ENCODE data around the gene SMYD3.
"Not testable (repeated sequence)": the region's sequence is repeated elsewhere in the genome, so short reads cannot be mapped to it uniquely, and the experiment has no call there.

SMYD3 gene

DNA sequence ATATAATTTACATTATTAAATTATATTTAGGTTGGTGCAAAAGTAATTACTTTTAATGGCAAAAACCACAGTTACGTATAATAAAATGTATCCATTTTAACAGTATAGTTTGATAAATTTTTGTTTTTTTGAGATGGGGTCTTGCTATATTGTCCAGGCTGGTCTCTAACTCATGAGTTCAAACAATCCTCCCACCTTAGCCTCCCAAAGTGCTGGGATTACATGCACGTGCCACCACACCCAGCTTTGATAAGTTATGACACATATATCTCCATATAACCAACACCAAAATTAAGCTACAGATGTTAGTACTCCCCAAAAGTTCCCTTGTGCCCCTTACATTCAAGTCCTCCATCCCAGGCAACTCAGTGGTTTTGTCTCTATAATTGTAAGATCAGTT lies 163.1 kb downstream of the SMYD3 start:
- no peak for DNase-seq

DNA sequence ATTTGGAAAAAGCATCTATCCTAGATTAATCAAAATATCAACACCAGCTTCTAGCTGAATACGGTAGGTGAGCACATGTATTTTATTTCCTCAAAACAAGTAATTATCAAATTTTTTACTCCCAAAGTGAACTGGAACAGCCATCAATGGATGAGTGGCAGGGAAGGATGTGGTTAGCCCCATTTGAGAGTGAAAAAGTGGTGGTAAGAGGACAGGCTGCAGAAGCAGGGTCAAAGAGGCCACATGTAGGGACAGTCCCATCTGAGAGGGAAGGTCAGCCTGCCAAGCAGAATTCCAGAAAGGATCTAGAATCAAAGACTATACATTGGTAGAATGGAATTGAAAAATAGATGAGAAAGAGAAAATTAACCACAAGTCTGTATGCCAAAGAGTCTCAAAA lies 163.8 kb downstream of the SMYD3 start:
- no peak for DNase-seq

- no peak for DNase-seq
Observed at GRCh38 chr1:246338546-246338945, 168.5 kb downstream of the SMYD3 start.

- DNase-seq, result no peak
Observed at GRCh38 chr1:246338098-246338497, 169.0 kb downstream of the SMYD3 start.

- DNase-seq, result no peak
Observed at GRCh38 chr1:246335151-246335550, 171.9 kb downstream of the SMYD3 start.

GRCh38 chr1:246333855-246334254 lies 173.2 kb downstream of the SMYD3 start:
- no peak for DNase-seq

DNA sequence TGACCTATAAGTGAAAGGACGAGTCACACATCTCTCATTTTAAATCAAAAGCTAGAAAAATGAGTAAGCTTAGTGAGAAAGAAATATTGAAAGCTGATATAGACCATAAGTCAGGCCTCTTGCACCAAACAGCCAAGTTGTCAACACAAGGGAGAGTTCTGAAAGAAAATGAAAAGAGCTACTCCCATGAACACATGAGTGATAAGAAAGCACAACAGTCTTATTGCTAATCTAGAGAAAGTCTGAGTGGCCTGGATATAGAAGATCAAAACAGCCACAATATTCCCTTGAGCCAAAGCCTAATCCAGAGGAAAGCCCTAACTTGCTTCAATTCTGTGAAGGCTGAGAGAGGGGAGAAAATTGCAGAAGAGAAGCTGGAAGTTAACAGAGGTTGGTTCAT lies 175.0 kb downstream of the SMYD3 start:
- DNase-seq, result no peak

GRCh38 chr1:246329900-246330299 lies 177.2 kb downstream of the SMYD3 start:
- DNase-seq, result no peak

DNA sequence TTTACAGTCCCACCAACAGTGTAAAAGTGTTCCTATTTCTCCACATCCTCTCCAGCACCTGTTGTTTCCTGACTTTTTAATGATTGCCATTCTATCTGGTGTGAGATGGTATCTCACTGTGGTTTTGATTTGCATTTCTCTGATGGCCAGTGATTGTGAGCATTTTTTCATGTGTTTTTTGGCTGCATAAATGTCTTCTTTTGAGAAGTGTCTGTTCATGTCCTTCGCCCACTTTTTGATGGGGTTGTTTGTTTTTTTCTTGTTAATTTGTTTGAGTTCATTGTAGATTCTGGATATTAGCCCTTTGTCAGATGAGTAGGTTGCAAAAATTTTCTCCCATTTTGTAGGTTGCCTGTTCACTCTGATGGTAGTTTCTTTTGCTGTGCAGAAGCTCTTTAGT lies 177.8 kb downstream of the SMYD3 start:
- not testable (repeated sequence) for DNase-seq

- DNase-seq, result peak; percentile 92
Observed at GRCh38 chr1:246324711-246325110, 182.4 kb downstream of the SMYD3 start.

- DNase-seq, result not testable (repeated sequence)
Observed at GRCh38 chr1:246324033-246324432, 183.0 kb downstream of the SMYD3 start.

GRCh38 chr1:246320286-246320685 lies 186.8 kb downstream of the SMYD3 start:
- no peak for DNase-seq

DNA sequence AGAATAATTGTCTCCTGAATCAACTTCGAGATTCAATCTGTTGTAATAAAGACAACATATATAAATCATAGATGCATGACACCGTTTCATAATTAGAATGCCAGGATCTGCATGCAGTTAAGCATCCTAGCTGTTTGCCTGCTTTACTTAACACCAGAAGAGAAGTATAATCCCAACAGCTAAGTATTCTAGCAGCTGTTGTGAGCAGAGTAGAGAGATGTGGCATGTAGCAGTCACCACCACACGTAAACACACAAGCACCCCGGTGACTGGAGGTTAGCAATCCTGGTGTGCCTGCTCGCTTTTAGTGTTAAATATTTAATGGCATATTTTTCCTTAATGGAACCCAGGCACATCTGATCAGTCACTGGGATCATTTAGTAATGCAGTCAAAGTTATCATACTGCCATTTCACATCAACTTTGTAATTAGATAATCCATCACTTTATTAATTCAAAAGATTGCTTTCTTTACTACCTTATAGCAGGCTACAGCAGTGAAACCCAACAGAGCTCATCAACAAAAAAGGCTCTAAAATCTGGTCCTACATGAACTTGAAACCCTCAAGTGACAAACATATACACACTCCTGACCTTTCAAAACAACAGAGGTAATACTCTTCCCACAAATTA lies 187.9 kb downstream of the SMYD3 start:
- no peak for DNase-seq

DNA sequence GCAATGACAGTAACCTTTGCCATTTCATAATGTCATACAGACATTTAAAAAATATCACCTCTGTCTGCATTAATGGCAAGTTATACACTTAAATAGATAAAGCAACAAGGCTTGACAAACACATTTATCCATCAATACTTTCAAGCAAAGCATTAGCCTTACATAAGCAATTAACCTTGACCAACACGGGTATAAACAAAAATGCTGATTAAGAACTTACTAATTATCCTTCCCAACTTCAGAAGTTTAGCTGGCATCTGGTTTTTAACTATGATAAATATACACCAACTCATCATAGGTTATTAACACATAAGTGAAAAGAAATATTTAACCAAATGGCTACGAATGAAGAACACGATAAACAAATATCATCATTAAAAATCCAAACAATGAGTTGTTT lies 188.5 kb downstream of the SMYD3 start:
- DNase-seq, result no peak

DNA sequence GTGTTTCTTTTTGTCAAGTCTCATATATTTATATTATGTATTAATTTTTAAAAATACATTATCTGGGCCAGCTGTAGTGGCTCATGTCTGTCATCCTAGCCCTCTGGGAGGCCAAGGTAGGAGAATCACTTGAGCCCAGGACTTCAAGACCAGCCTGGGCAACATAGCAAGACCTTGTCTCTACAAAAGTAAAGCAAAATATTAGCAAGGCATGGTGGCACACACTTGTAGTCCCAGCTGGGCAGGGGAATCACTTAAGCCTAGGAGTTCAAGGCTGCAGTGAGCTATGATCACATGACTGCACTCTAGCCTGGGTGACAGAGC lies 189.1 kb downstream of the SMYD3 start:
- DNase-seq, result no peak

GRCh38 chr1:246317332-246318035 lies 189.6 kb downstream of the SMYD3 start:
- DNase-seq, result no peak

- DNase-seq, result no peak
Observed at GRCh38 chr1:246311461-246311860, 195.6 kb downstream of the SMYD3 start.

- no peak for DNase-seq
Observed at GRCh38 chr1:246309247-246309884, 197.7 kb downstream of the SMYD3 start.

DNA sequence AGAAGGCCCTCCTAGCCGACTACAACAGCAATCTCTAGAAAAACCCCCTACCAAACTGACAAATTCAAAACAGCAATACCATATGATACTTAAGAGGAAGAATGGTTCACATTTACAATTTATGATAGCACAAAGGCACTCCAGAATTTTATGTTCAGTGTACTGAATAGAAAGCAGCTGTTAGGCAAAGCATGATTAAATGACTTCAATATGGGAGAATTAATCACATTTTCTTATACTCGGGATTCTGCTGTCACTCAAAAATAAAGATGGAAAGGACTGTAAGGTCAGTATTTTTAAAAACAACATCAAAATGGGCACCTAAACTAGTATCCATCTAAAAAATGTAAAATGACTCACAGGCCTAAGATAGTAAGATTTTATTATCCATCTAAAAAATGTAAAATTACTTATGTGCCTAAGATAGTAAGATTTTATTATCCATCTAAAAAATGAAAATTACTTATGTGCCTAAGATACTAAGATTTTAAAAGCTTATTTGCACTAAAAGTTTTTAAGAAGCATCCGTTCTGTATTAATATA lies 198.5 kb downstream of the SMYD3 start:
- no peak for DNase-seq

GRCh38 chr1:246306415-246307037 lies 200.6 kb downstream of the SMYD3 start:
- no peak for DNase-seq

DNA sequence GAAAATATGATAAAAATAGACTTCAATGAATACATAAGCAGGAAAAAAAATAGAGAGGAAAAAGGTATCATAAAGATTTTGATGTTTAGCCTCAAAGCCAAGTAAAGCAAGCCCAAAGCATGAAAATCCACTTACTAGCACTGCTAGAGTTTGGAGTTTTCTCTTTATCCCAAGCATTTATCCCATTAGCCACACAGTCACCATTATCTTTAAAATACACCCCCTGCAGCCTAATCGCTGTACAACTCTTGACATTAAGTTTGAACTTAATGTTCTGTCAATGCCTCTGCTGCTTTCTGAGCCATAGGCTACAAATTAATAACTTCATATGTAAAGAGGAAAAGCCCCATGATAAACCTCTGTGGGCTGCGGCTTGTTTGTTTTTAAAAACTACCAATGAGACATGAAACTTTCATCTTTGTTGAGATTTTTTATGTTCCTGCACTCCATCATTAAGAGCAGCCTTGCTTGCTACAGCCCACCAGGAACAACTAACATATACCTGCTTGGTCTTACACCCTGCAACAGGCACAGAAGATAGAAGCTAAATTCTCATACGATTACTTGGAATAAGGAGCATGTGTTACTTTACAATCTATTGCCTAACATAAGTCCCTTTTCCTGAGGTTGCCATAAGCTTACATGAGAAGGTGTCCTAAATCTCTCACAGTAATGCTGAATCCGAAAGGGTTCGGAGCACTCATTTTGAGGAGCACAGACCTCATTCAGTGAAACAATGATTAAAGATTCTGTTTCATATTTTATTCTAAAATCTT lies 202.4 kb downstream of the SMYD3 start:
- no peak for DNase-seq

DNA sequence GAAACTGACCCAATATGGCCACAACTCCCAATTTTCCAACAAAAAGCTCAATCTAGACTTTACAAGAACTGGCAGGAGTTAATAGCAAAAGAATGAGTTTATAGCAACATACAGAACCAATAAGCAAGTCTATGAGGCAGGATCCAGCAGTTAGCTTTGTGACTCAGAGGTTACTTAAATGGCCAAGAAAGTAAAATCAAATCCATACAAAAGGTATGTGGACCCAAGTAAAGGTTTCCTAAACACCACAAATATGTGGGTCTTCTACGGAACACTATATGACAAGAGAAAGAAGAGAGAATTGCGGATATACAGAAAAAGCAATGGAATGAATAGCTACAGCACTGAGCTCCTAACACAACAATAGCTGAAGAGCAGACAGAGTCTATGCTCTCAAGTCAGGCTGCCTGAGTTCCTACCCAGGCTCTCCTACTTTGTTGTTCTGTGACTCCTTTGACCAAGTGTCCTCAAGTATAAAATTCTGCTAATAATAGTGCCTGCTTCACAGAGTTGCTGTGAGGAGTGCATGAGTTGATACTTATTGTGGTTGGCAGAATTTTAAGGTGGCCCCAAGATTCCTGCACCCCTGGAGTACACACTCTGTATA lies 204.3 kb downstream of the SMYD3 start:
- no peak for DNase-seq

DNA sequence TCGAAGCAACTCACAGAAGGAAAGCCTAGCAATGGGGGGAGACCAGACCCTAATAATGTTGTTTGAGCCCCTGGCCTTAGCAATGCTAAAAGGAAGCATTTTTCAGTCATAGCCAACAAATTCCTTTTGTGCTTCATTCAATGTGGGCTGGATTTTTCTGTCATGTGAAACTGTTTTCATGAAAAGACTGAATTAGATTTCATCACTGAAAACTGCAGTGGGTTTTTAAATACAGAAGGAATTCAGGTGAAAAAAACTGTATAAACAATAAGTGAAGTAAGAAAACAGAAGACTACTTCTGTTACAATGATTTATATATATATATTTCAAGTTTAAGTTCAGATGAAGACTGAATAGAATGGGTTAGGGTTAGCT lies 204.8 kb downstream of the SMYD3 start:
- DNase-seq, result no peak

Data from islet precursor cell (in vitro differentiated cells).